ENCODE results near the gene C6orf136. TPM values are rescaled to one million over a fixed set of nuclear protein-coding genes. Genes with fewer than 3 reads are reported as not detected.

The C6orf136 gene
- total and polyA plus RNA-seq, 10 of the 15 experiments (the other 5 are each of a cell fraction or from before 2014, with no cell fraction given): 5.2 to 24.1 (median 14.9) TPM

GRCh38 chr6:30686908-30687658 lies 40.1 kb downstream of the C6orf136 start (continued):
- peak; percentile 51 for TF ChIP-seq MYC (IDR thresholded peaks at IDR 0.05; ENCODE audit: insufficient read depth, insufficient read length, insufficient replicate concordance, low read length, severe bottlenecking)
- 0 out of 2 replicates have a peak, but pooled peaks have one; percentile 12 for TF ChIP-seq MAX (IDR thresholded peaks at IDR 0.05; ENCODE audit: low read depth, low read length)
- TF ChIP-seq NBN (IDR thresholded peaks at IDR 0.05): peak; percentile 97
- no peak for TF ChIP-seq NRF1 (conservative IDR thresholded peaks at IDR 0.05; ENCODE audit: low read depth, low read length)
- no peak for TF ChIP-seq ZBTB40 (IDR thresholded peaks at IDR 0.05; ENCODE audit: borderline replicate concordance)
- no peak for TF ChIP-seq KLF5 (IDR thresholded peaks at IDR 0.05; ENCODE audit: partially characterized antibody)
- no peak for TF ChIP-seq ZNF384 (IDR thresholded peaks at IDR 0.05; ENCODE audit: borderline replicate concordance, low read depth, low read length)
- peak in 1 of 2 experiments; percentile 82; a peak in 2 of 3 replicates for TF ChIP-seq EGR1 (IDR thresholded peaks at IDR 0.05; ENCODE audit: borderline replicate concordance in 1 of 2, low read depth in 2 of 2, low read length in 2 of 2)
- TF ChIP-seq MTA3 (IDR thresholded peaks at IDR 0.05; ENCODE audit: borderline replicate concordance, low read length): no peak
- TF ChIP-seq ATF2 (IDR thresholded peaks at IDR 0.05; ENCODE audit: low read length): no peak
- no peak for TF ChIP-seq PAX8 (IDR thresholded peaks at IDR 0.05)
- no peak for TF ChIP-seq HDAC6 (IDR thresholded peaks at IDR 0.05; ENCODE audit: unreplicated experiment)
- TF ChIP-seq CBX5 (IDR thresholded peaks at IDR 0.05; ENCODE audit: low read depth): no peak
- TF ChIP-seq SMARCA5 (IDR thresholded peaks at IDR 0.05): peak; percentile 81; the same call in 1 of the 2 replicates
- no peak for TF ChIP-seq TAF1 (IDR thresholded peaks at IDR 0.05; ENCODE audit: borderline replicate concordance, low read depth, low read length)
- peak in 1 of 2 experiments; percentile 58; a peak in 1 of 4 replicates for TF ChIP-seq ETV6 (conservative IDR thresholded peaks at IDR 0.05 in 1 of 2, IDR thresholded peaks at IDR 0.05 in 1 of 2; ENCODE audit: borderline replicate concordance in 1 of 2, low read depth in 1 of 2)
- TF ChIP-seq HDAC2 (IDR thresholded peaks at IDR 0.05): no peak
- TF ChIP-seq TARDBP (IDR thresholded peaks at IDR 0.05; ENCODE audit: borderline replicate concordance): no peak
- peak; percentile 96 for TF ChIP-seq BACH1 (IDR thresholded peaks at IDR 0.05; ENCODE audit: borderline replicate concordance)
- 0 out of 2 replicates have a peak, but pooled peaks have one; percentile 28 for TF ChIP-seq ZNF687 (IDR thresholded peaks at IDR 0.05)
